Lower leg skin (tissue), 3 donors: Measurements from ENCODE around the gene MICALL2.

Source experiments
- POLR2A ChIP-seq, 2 donors: fragments of 450-650 bp; IDR thresholded peaks; one replicate each; pipeline ENCODE4 v1.6.1; 2016 to 2017; ENCODE audit warnings: antibody characterized with exemption in 2 of 2, mild to moderate bottlenecking in 1 of 2, moderate library complexity in 1 of 2
- TF ChIP-seq, protein P1 (sequence below), 3 donors: fragments of 450-650 bp; IDR thresholded peaks; one replicate each; pipeline ENCODE4 v1.5.1; 2016; ENCODE audit warnings: antibody characterized with exemption in 3 of 3, mild to moderate bottlenecking in 3 of 3, moderate library complexity in 2 of 3

DNA sequence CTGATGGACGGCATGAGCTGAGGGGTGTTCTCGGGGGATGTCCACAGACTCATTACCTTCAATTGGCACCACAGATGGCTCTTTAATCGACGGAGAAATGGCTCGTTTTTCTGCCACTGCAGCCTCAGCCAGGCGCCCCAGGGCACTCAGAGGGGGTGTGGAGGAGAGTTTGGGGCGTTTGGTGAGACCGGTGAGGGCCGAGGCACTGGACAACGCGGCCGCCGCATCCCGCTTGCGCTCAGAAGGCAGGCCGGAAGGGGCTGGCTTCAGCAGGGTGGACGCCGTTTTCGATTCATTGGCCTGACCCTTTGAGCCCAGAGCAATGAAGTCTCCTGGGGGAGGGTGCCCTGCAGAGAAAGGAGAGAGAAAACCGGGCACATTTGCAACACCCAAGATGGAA lies 43.6 kb upstream of the MICALL2 start:
- TF ChIP-seq POLR2A (IDR thresholded peaks at IDR 0.05) = no peak
- TF ChIP-seq, protein P1, sequence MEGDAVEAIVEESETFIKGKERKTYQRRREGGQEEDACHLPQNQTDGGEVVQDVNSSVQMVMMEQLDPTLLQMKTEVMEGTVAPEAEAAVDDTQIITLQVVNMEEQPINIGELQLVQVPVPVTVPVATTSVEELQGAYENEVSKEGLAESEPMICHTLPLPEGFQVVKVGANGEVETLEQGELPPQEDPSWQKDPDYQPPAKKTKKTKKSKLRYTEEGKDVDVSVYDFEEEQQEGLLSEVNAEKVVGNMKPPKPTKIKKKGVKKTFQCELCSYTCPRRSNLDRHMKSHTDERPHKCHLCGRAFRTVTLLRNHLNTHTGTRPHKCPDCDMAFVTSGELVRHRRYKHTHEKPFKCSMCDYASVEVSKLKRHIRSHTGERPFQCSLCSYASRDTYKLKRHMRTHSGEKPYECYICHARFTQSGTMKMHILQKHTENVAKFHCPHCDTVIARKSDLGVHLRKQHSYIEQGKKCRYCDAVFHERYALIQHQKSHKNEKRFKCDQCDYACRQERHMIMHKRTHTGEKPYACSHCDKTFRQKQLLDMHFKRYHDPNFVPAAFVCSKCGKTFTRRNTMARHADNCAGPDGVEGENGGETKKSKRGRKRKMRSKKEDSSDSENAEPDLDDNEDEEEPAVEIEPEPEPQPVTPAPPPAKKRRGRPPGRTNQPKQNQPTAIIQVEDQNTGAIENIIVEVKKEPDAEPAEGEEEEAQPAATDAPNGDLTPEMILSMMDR (IDR thresholded peaks at IDR 0.05) = no peak
